ENCODE results near the gene SAAL1. TPM values are rescaled to one million over a fixed set of nuclear protein-coding genes. Genes with fewer than 3 reads are reported as not detected.

Gene SAAL1
- total RNA-seq, 1 experiment from 2014 or later, result 43.5 TPM

- no peak for TF ChIP-seq CTCF (conservative IDR thresholded peaks at IDR 0.05)
- Mint-ChIP-seq H3K27me3 (ENCODE audit: low read depth) (no peaks in the 10 kb centered on the region), H3K36me3 (ENCODE audit: insufficient read depth in 1 of 3, low read depth in 3 of 3) (peaks cover 9 to 22% (median 16%) of the 10 kb centered on the region in 3 experiments), H3K4me1 (no peaks in the 10 kb centered on the region), H3K4me3 (no peak overlapping the region), H3K27ac (peak overlapping the region in 1 of 3 experiments; percentile 41; a peak in 1 of 7 replicates), H3K9me3 (no peaks in the 10 kb centered on the region)
- Histone ChIP-seq H3K9me3 (ENCODE audit: control insufficient read depth, low read depth, low read length) (no peaks in the 10 kb centered on the region), H2BK12ac (ENCODE audit: insufficient read length, low read depth, low read length) (no peak overlapping the region), H4K8ac (replicated peaks; ENCODE audit: insufficient read length, low read depth, low read length) (no peak overlapping the region), H3K56ac (ENCODE audit: insufficient read length, low read depth, low read length) (no peak overlapping the region), H2AK5ac (ENCODE audit: insufficient read length, low read length) (no peak overlapping the region), H3K79me2 (ENCODE audit: insufficient read depth, low read length) (no peaks in the 10 kb centered on the region), H3K27ac (ENCODE audit: insufficient read length, low read depth, low read length) (no peak overlapping the region), H3K14ac (ENCODE audit: insufficient read depth, low read length) (no peak overlapping the region), H2BK20ac (ENCODE audit: low read depth, low read length, poor library complexity, severe bottlenecking) (no peak overlapping the region), H2BK5ac (ENCODE audit: insufficient read length, low read length) (no peak overlapping the region), H3K9ac (ENCODE audit: extremely low read depth, insufficient read length, low read length) (no peak overlapping the region), H2BK120ac (ENCODE audit: low read depth, low read length, poor library complexity, severe bottlenecking) (no peak overlapping the region), H3K23ac (ENCODE audit: insufficient read length, low read depth, low read length) (no peak overlapping the region), H3K4ac (ENCODE audit: low read depth, low read length) (no peak overlapping the region), H2AFZ (ENCODE audit: low read length) (no peak overlapping the region), H3K18ac (ENCODE audit: insufficient read length, low read depth, low read length) (no peak overlapping the region), H3K79me1 (ENCODE audit: insufficient read depth, low read depth, low read length, poor library complexity, severe bottlenecking) (no peaks in the 10 kb centered on the region), H4K91ac (ENCODE audit: insufficient read length, low read depth, low read length) (no peak overlapping the region), H4K5ac (ENCODE audit: insufficient read length, low read depth, low read length) (no peak overlapping the region), H3T11ph (ENCODE audit: low read length) (no peak overlapping the region), H2BK15ac (ENCODE audit: low read depth, low read length) (no peak overlapping the region), H3K27me3 (ENCODE audit: insufficient read depth, low read length) (no peaks in the 10 kb centered on the region), H3K4me1 (ENCODE audit: insufficient read depth, low read length) (no peaks in the 10 kb centered on the region), H4K20me1 (ENCODE audit: control insufficient read depth, insufficient read depth, insufficient read length) (no peaks in the 10 kb centered on the region), H3K23me2 (ENCODE audit: insufficient read length, low read depth, low read length, poor library complexity, severe bottlenecking) (no peaks in the 10 kb centered on the region), H3K4me2 (ENCODE audit: insufficient read depth, insufficient read length, low read length) (no peak overlapping the region)
- WGBS (ENCODE audit: extremely low coverage, insufficient read length, low lambda C conversion rate), result no CpG with 5 or more reads among the region's 3 CpGs
- no peak for DNase-seq
Observed at GRCh38 chr11:18075444-18075843, 30.4 kb downstream of the SAAL1 start.

Data from H9 (cell line).